Ammon's horn (tissue), 1 donor: Measurements from ENCODE around the gene ADGRL3.
"Not testable (repeated sequence)": the region's sequence is repeated elsewhere in the genome, so short reads cannot be mapped to it uniquely, and the experiment has no call there.

Experiments used
- DNase-seq: peaks from one replicate; pipeline ENCODE4 v3.0.0-alpha.2; 2016; ENCODE audit warnings: low spot score

ADGRL3 gene

DNA sequence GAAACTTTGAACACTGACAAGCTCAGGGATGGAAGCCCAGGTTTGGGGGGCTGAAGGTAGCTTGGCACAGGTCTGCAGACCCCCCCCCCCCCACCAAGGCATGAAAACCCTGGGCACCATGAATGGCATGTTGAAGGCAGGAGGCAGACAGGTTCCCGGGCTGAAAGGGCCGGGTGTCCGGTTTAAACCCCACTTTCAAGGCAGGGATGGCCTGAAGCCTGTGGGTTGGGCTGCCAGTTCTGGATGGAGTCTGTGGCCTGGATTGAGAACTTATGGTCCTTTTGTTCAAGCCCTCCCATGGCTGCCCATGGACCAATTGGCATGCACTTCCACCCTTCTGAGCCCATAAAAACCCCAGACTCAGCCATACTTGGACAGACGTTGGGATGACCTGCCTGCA, 616.9 kb downstream of the ADGRL3 start:
- no peak for DNase-seq

DNA sequence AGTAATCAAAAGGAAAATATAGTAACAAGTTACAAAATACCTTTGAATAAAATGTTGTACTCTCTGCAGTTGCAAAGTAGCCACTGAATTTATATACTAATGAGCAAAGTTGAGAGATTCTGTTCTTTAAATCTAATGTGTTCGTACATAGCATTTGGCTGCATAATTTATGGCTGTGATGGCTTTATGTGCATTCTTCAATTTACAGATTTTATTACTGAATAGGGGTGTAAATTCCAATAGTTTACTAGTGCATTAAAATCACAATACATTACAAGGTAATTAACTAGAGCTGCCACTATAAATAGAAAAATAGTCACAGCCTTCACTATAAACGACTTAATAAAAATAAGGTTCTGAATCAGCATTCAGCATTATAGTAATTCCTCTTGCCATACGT, 620.0 kb downstream of the ADGRL3 start:
- DNase-seq: no peak

DNA sequence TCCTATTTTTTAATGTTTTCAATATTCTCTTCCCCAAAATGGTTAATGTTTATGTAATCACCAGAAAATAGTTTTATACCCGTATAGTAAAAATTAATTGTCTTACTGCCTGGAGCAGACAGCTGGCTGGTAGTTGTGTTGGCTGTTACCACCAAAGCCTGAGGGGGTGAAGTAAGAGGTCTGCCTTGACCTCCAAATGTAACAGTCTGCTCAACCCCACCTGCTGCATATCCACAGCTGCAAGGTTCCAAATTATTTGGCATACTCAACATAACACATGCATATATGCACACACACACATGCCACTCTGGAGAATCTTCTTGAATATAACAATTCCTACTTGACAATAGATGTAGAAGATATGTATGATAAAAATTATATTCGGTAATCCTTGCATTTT, 624.3 kb downstream of the ADGRL3 start:
- no peak for DNase-seq

DNA sequence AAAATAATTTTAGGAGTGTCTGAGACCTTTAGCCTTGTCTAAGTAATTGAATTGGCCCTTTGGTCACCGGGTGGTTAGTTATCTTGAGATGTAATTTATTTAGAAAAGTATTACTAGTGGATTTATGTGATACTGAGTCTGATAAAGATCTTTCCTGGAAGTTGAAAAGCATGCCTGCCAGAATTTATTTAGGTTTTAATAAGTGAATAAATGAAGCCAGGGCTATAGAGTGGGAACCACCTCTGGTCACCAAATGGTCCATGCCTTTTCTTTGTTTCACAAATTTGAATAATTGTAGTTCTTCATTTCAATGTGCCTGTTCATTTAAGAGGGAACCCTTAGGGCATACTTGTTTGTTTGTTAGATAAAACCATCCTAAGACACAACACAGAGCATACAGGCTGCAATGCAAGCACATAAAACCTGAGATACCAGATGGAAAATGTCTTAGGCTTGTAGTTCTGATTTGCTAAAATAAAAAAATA, 627.8 kb downstream of the ADGRL3 start:
- no peak for DNase-seq

DNA sequence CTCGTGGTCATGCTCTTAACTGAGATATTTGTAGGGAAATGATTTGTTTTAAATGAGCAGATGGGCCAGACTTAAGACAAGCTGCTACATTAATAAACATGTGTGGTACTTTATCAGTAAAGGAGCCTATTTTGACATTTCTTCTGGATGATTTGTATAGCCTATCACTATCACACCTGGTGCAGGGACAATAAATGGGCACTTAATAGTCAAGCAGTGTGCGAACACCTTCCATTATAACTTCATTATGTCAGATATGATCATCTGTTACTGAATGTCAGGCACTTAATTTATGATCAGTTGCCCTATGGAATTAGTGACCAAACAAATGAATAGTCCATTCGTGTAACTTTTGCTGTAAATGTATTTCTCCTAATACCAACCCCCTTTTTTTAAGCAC, 628.8 kb downstream of the ADGRL3 start:
- no peak for DNase-seq

DNA sequence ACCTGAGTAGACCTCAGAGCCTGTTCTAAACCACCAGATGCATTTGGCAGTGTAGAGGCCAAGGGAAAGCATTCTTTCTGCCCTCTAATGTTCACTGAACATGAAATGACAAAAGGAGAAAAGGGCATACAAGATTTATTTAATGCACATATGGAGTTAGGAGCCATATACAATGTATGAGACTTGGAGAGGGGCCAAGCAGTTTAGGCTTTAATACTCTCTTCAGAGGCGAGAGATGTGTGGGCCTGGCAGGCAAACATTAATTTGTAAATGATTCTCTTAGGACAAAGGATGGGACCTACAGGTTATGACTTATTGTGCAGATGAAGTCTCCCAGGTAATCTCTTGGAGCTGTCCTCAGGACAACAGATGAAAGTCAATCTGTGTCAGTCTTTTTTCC, 631.9 kb downstream of the ADGRL3 start:
- no peak for DNase-seq

DNA sequence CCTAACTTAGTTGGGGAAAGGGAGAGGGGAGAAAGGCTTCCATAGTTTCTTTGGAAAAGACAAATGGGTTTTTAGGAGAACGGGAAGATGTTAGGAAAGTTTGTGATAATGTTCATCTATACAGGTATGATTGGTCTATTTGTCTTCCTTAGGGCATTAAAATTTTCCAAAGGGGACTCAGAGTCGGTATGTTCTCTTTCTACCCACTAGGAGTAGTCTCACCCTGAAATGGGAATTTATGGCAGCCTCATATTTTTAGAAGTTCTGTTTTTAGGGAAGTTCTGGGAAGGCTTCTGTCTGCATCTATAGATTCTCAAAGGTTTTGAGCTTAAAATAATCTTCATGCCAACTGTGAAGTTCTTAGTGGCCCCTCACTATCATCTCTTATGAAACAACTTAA, 637.3 kb downstream of the ADGRL3 start:
- DNase-seq: no peak

DNA sequence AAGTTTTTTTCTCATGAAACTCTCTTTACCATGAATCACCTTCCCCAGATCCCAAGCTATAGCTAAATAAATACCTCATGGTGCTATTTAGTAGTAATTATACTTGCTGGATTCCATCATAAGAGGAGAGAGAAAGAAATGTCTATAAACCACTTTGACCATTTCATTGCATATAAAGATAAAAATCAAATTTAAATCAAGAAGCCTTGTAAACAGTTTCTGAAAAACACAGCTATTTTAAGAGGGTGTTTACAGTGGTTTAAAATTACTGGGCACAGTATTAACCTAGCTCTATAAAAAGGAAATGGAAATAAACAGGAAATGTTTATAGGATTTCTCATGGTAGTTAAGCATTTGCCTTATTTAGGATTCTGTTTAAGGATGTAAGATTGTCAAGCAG, 637.9 kb downstream of the ADGRL3 start:
- no peak for DNase-seq

DNA sequence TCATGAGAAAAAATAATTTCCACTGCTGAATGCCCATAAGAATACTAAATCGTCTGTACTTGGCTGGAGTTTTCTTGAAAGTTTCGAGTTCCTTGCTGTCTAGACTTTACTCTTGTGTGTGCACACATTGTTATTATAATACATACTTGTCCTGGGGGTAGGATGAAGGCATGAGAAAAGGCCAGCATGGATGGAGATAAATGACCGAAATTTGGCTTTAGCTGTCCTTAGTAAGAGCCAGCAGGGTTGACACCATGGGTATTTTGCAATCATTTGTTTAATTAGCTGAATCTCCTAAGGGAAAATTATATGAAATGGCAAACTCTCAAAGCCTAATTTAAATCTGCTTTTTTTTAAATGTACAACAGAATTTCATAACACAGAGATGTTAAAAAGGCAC, 641.6 kb downstream of the ADGRL3 start:
- no peak for DNase-seq

DNA sequence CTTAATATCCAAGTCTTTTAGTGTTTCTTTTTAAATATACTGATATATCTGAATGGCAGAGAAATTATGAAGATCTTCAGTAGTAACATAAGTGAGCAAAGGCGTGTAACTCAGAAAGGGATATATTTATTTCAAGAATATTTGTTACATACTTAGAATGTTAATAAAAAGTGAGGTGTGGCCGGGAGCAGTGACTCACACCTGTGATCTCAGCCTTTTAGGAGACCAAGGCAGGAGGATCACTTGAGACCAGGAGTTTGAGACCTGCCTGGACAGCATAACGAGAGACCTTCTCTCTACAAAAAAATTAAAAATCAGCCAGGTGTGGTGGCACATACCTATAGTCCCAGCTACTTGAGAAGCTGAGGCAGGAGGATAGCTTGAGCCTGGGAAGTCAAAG, 651.0 kb downstream of the ADGRL3 start:
- DNase-seq: no peak

DNA sequence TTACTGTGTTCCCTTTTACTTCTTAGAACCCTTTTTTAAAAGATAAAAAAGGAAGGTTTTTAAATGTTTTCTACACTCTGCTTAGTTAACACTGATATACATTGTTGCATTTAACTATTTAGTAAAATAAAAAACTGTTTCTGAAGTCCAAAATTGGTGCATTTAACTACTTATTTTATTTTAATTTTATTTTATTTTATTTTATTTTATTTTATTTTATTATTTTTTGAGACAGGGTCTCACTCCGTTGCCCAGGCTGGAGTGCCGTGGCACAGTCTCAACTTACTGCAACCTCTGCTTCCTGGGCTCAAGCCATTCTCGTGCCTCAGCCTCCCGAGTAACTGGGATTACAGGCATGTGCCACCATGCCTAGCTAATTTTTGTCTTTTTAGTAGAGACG, 652.0 kb downstream of the ADGRL3 start:
- DNase-seq: not testable (repeated sequence)

DNA sequence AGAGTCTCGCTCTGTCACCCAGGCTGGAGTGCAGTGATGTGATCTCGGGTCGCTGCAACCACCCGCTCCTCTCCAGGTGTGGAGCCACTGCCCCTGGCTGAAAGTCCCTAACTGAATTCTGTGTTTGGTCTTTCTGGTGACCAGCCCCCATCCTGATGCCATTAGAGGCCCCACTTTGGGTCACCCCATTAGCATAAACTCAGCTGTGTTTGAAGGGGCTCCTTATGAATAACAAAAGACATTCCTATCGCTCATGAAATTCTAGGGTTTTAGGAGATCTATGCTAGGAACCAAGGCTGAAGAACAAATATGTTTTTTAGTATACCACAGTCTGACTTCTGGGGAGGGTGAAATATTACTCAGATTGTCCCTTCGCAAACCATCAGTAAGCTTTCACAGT, 652.9 kb downstream of the ADGRL3 start:
- DNase-seq: no peak

DNA sequence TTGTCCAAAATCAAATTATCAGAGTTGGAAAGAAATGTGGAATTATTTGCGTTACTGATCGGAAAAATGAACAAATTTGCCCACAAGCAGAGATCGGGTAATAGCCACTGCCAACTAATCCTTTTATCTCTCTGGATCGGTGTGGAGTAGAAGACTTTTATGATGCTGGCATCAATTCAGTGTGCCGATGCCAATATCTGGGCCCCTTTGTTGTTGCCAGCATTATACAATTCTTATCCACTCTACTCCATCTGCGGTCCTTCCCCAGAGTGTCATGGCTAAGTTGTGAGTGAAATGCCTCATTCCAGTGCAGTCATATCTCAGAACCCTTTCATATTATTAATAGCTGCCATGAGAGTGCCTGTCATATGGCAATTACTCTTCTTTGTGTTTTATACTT, 660.2 kb downstream of the ADGRL3 start:
- DNase-seq: no peak

DNA sequence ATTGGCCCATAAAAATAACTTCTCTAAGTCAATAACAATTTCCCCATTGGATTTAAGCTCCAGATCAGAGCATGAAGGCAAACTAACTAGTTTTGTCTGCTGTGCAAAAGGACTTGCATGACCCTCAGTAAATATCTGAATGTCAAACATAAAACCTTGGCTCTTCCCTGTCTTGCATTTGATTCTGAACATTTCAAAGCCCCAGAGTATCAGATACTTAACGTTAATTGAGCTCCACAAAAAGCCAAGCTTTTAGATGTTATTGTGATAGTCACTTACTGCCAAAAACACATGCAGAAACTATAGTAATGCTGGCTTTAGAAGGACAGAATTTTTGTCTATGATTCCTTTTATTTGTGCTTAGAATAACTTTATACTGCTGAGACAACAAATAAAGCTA, 664.2 kb downstream of the ADGRL3 start:
- no peak for DNase-seq

DNA sequence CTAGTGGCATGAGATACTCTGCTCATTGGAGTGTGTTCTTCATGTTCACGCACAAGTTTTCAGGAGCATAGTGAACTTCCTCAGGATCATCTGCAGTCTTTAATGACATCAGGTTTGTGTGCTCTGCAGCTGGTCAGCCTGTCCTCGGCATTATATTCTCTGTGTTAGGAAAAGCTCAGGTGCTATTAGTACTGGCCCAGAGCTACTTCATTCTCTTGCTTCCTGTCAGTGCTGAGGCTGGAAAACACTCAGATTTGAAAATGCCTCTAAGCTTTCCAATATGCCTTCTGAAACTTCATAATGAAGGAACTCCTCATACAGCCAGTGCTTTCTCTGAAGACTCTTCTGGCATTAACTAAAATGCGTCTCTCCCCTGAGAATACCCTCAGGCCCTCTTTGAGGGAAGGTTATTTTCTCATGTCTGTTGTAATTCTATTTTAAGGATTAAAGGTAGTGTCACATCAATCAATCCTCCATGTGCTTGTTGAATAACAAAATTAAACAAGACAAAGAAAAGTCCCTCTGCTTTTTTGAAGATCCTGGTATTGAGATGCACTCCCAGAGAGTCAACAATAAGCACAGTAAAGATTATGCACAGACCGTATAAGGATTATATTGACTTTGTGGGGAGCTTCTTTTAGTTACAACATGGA, 666.4 kb downstream of the ADGRL3 start:
- no peak for DNase-seq

DNA sequence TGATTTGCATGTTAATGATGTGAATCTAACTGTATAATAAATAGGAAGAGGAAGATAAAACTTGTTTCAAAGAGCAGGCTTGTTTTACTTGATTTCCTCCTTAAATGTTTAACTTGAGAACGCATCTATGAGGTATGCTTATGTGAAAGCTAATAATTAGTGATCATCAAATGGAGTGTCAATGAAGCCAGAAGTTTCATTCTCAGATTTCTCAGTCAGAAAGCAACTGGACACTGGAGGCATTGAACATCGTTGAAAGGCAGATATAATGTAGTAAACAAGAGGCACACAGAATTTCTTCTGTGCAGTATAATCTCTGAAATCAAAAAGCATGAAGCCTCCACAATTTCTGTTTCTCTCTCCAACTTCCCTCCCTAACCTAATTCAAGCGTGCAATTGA, 672.9 kb downstream of the ADGRL3 start:
- no peak for DNase-seq

DNA sequence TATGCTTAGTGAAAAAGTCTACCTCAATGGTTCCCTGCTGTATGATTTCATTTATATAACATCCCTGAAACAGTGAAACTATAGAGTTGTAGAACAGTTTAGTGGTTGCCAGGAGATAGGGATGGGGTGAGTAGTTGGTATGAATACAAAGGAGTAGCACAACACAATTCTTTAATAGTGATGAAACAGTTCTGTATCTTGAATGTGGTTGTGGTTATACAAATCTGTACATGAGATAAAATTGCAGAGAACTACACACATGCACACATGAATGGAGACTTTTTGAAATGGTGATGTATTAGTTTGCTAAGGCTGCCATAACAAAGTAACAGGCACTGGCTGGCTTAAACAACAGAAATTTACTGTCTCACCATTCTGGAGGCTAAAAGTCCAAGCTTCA, 677.1 kb downstream of the ADGRL3 start:
- no peak for DNase-seq

DNA sequence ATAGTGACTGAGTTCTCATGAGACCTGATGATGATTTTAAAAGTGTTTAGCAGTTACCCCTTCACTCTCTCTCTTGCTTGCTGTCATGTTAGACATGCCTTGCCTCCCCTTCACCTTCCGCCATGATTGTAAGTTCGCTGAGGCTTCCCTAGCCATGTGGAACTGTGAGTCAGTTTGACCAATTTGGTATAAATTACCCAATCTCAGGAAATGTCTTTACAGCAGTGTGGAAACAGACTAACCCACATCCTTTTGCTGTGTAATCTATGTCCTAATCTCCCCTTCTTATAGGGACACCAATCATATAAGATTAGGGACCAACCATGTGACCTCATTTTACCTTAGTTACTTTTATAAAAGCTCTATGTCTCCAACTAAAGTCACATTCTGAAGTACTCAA, 677.8 kb downstream of the ADGRL3 start:
- DNase-seq: no peak

DNA sequence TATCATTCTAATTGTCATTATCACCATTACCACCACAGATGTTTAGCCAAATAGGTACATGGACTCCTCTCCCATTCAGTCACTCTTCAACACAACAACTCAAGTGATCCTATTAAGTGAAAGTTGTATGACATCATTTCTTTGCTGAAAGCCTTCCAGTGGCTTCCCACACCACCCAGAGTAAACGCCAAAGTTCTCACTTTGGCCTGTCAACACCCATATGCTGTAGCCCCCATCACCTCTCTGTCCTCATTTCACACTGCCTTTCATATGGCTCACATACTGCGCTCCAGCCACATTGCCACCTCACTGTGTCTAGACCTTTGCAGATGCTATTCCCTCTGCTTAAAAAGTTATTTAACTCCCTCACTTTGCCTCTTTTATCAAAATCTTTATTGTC, 682.3 kb downstream of the ADGRL3 start:
- no peak for DNase-seq

DNA sequence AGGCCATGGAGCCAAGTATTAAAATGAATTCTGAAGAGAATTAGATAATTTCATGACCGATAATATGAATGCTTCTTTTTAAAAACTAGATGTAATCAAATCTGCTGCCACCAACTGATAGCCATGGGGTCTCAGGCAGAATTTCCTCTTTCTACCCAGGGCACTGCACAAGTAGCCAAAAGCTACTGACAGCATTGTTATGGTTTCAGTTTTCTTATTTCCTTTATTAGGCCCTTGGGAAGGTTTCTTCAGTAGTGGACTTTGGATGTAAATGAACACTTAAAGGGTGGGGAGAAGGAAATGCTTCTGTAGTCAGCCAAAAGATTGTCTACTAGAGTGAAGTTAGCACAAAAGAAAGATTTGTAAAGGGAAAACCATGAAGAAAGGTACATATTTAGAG, 686.0 kb downstream of the ADGRL3 start:
- no peak for DNase-seq

DNA sequence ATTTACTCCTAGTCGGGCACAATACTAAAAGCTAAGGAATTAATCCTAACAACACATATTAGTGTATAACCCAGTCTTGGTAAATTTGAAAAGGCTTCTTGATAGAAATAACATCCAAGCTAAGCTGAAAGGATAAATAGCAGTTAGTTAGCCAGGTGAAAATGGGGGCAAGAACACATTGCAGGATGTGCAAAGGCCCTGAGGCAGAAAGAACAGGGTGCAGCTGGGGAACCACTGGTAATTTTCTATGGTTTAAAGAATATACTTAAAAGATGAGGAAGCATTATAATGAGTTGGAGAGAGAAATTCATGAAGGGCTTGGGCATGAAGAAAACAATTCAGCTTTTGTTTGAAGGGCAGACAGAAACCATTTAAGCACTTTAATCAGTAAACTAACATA, 689.0 kb downstream of the ADGRL3 start:
- DNase-seq: no peak

DNA sequence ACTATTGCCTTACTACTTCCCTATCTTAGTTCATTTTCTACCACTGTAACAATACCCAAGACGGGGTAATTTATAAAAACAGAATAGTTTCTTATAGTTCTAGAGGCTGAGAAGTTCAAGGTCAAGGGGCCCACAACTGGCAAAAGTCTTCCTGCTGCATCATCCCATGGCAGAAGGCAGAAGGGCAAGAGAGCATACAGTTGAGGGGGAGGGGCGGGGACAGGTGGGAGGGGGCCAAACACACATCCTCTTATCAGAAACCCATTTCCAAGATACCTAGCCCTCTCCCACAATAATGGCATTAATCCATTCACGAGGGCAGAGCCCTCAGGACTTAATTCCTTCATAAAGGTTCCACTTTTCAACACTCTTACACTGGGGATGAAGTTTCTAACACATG, 690.2 kb downstream of the ADGRL3 start:
- no peak for DNase-seq

DNA sequence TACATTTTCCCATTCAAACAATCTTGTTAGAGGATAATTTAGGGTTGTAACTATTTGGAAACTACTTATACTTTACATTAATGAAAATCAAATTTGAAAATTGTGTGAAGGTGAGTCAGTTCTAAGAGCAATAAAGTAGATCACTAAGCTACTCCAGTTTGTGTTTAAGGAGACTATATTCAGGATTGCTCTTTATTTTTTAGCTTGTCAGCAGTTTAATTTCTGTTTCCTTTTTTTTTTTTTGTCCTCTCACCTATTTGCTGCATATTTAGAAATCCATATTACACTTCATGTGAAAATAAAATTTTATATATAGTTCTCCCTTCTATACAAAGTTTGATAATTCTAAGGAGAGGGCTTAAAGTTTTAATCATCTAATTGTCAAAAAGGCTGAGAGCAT, 691.8 kb downstream of the ADGRL3 start:
- no peak for DNase-seq

DNA sequence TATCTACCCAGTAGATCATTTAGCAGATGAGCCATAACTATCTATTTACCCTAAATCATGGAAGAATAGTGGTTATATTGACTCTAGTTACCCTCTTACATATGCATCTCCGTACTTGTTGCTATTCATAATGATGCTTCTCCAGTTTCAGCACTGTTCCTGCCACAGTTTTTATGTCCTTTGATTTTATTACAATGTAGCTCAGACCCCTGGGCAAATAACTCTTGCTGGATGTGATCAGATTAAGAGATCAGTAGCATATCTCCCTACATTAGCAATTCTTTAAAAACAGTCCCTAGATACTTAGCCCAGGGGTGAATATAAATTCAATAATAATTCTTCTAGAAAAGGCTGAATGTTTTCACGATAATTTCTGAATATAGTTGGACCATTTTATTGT, 696.5 kb downstream of the ADGRL3 start:
- no peak for DNase-seq

DNA sequence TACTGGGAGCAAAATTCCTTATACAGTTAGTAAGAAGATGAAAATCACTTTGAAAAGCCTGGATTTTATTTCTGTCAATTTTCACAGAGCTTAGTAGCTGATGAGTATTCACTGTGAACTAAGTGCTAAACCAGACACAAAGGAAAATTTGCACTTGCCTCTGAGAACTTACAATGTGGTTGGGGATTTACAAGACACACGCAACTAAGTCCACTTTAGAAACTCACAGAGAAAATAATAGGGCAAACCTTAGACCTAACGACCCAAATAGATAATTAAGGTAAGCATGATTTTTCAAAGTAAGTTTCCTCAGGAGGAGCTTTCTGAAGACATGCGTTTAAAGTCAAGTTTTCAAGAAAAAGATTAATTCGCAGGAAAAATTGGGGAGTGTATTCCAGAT, 708.9 kb downstream of the ADGRL3 start:
- DNase-seq: no peak
